Neural progenitor cell (in vitro differentiated cells): Measurements from ENCODE around the gene RASA2.

Experiments used
- EZH2phosphoT487 ChIP-seq: fragments of 200-600 bp; sonication (generic); IDR thresholded peaks from 2 replicates; pipeline ENCODE4 v1.6.1; 2017; ENCODE audit warnings: antibody characterized with exemption
- TF ChIP-seq, protein P1 (sequence below): fragments of 200-600 bp; sonication (generic); IDR thresholded peaks from 2 replicates; pipeline ENCODE4 v1.5.1; 2017; ENCODE audit warnings: antibody characterized with exemption, mild to moderate bottlenecking

DNA sequence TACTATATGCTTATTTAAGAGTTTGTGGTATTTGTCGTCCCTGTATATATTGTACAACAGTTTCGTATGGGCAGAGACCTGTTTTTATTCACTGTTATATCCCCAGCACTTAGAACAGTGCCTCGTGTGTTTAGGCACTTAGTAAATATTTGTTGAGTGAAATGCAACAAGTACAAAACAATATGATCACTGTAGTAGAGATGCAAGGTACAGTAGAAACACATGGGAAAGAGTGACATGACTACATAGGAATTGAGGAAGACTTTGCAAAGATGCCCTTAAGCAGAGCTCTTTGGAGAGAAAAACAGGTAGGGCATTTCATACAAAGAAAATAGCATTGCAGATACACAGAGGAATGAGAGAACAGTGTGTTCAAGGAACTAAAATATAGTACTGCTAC, 18.3 kb downstream of the RASA2 start:
- TF ChIP-seq, protein P1, sequence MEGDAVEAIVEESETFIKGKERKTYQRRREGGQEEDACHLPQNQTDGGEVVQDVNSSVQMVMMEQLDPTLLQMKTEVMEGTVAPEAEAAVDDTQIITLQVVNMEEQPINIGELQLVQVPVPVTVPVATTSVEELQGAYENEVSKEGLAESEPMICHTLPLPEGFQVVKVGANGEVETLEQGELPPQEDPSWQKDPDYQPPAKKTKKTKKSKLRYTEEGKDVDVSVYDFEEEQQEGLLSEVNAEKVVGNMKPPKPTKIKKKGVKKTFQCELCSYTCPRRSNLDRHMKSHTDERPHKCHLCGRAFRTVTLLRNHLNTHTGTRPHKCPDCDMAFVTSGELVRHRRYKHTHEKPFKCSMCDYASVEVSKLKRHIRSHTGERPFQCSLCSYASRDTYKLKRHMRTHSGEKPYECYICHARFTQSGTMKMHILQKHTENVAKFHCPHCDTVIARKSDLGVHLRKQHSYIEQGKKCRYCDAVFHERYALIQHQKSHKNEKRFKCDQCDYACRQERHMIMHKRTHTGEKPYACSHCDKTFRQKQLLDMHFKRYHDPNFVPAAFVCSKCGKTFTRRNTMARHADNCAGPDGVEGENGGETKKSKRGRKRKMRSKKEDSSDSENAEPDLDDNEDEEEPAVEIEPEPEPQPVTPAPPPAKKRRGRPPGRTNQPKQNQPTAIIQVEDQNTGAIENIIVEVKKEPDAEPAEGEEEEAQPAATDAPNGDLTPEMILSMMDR, result no peak
- TF ChIP-seq EZH2phosphoT487, result no peak
